Measurements from ENCODE around the gene HOOK1.

DNA sequence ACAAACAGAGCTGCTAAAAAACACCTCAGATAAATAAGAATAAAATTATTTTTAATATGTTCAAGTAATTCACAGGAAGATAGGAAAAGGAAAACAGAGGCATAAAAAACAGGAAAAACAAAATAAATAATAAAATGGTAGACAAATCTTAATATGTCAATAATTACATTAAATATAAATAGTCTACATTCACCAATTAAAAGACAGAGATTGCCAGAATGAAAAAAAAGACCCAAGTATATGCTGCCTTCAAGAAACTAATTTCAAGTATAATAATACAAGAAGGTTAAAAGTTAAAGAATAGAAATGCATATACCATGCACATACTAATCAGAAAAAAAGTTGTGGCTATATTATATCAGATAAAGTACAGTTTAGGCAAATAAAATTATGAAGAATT lies 109.9 kb downstream of the HOOK1 start:
- TF ChIP-seq, protein P1, sequence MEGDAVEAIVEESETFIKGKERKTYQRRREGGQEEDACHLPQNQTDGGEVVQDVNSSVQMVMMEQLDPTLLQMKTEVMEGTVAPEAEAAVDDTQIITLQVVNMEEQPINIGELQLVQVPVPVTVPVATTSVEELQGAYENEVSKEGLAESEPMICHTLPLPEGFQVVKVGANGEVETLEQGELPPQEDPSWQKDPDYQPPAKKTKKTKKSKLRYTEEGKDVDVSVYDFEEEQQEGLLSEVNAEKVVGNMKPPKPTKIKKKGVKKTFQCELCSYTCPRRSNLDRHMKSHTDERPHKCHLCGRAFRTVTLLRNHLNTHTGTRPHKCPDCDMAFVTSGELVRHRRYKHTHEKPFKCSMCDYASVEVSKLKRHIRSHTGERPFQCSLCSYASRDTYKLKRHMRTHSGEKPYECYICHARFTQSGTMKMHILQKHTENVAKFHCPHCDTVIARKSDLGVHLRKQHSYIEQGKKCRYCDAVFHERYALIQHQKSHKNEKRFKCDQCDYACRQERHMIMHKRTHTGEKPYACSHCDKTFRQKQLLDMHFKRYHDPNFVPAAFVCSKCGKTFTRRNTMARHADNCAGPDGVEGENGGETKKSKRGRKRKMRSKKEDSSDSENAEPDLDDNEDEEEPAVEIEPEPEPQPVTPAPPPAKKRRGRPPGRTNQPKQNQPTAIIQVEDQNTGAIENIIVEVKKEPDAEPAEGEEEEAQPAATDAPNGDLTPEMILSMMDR (conservative IDR thresholded peaks at IDR 0.05) = no peak
- no peak for TF ChIP-seq ZFX (IDR thresholded peaks at IDR 0.05)

All from C4-2B (cell line).